ENCODE results near the gene RAB38.

DNA sequence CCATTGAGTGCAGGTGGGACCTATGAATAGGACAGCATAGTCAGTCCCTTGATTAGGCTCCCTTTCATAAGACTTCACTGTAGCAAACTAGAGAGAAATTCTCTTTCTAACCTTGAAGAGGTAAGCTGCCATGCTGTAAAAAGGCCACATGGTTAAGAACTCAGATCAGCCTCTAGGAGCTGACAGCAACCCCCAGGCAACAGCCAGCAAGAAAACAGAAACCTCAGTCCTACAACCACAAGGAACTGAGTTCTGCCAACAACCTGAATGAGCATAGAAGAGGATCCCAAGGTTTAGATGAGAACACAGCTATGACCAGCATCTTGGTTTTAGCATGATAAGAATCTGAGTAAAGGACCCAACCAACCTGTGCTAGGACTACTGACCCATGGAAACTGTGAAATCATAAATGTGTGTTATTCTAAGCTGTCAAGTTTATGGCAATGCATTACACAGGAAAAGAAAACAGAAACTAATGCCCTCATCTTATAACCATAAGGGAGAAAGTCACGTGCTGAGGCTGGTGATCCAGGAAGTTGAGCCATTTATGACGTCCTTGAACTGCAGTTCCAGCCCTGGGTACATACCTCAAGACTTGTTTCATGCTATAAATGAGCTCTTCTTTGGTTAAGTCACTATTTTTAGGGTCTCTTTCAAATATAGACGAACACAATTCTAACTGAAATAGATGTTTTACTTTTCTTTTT lies 43.3 kb downstream of the RAB38 start:
- TF ChIP-seq, protein P1, sequence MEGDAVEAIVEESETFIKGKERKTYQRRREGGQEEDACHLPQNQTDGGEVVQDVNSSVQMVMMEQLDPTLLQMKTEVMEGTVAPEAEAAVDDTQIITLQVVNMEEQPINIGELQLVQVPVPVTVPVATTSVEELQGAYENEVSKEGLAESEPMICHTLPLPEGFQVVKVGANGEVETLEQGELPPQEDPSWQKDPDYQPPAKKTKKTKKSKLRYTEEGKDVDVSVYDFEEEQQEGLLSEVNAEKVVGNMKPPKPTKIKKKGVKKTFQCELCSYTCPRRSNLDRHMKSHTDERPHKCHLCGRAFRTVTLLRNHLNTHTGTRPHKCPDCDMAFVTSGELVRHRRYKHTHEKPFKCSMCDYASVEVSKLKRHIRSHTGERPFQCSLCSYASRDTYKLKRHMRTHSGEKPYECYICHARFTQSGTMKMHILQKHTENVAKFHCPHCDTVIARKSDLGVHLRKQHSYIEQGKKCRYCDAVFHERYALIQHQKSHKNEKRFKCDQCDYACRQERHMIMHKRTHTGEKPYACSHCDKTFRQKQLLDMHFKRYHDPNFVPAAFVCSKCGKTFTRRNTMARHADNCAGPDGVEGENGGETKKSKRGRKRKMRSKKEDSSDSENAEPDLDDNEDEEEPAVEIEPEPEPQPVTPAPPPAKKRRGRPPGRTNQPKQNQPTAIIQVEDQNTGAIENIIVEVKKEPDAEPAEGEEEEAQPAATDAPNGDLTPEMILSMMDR (IDR thresholded peaks at IDR 0.05) = no peak
- no peak for TF ChIP-seq POLR2AphosphoS5 (IDR thresholded peaks at IDR 0.05; ENCODE audit: low read depth, low read length)
